Liver (tissue), 3 donors: ENCODE results near the gene ANKRD11.

Source experiments
- CTCF ChIP-seq: fragments of 150-350 bp; IDR thresholded peaks from 2 replicates; pipeline ENCODE4 v1.5.1; 2017; ENCODE audit warnings: improper control_type of control experiment, low read depth, low read length; ENCODE audit not compliant: missing input control
- FOXA2 ChIP-seq: IDR thresholded peaks from 2 replicates; pipeline ENCODE4 v1.6.1; 2016; ENCODE audit warnings: antibody characterized with exemption
- GABPA ChIP-seq, 2 donors: IDR thresholded peaks in 1 of 2; conservative IDR thresholded peaks in 1 of 2; 2 replicates each; pipeline ENCODE4 v1.6.1; 2016; ENCODE audit warnings: antibody characterized with exemption in 2 of 2, mild to moderate bottlenecking in 1 of 2, moderate library complexity in 1 of 2
- HNF4A ChIP-seq, 2 donors: conservative IDR thresholded peaks; 2 replicates each; pipeline ENCODE4 v1.6.1; 2016; ENCODE audit warnings: antibody characterized with exemption in 2 of 2, mild to moderate bottlenecking in 2 of 2
- JUND ChIP-seq, 2 donors: IDR thresholded peaks; 2 replicates each; pipeline ENCODE4 v1.6.1; 2016; ENCODE audit warnings: antibody characterized with exemption in 2 of 2
- RAD21 ChIP-seq, 2 donors: IDR thresholded peaks; 2 replicates each; pipeline ENCODE4 v1.6.1; 2016; ENCODE audit warnings: antibody characterized with exemption in 2 of 2, mild to moderate bottlenecking in 2 of 2
- SP1 ChIP-seq: IDR thresholded peaks from 2 replicates; pipeline ENCODE4 v1.6.1; 2018; ENCODE audit warnings: antibody characterized with exemption, mild to moderate bottlenecking
- TAF1 ChIP-seq: conservative IDR thresholded peaks from 2 replicates; pipeline ENCODE4 v1.6.1; 2016; ENCODE audit warnings: antibody characterized with exemption, mild to moderate bottlenecking
- YY1 ChIP-seq: IDR thresholded peaks from 2 replicates; pipeline ENCODE4 v1.6.1; 2016; ENCODE audit warnings: antibody characterized with exemption, mild to moderate bottlenecking
- TF ChIP-seq, protein P1 (sequence below): IDR thresholded peaks from 2 replicates; pipeline ENCODE4 v1.6.1; 2016; ENCODE audit warnings: antibody characterized with exemption, mild to moderate bottlenecking
- TF ChIP-seq, protein P2 (sequence below): IDR thresholded peaks from 2 replicates; pipeline ENCODE4 v1.6.1; 2016; ENCODE audit warnings: antibody characterized with exemption
- donor health status: healthy.
- donor health status: healthy.

DNA sequence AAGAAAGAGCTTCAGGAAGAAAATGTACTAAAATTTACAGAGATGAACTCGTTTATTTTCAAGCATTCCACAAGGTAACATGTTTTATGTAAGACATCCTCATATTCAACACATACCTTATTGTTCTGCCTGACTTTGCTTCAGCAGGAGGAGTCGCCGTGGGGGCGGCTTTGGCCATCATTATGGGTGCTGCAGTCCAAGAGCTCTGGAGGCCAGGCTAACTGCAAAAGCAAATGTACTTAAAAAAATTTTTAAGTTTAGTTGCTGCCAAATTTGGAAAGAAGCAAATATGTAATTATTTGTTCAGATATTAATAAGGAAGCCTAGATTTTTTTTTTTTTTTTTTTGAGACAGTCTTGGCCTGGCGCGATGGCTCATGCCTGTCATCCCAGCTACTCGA, 13.7 kb upstream of the ANKRD11 start:
- TF ChIP-seq CTCF (no peak), TAF1 (no peak), HNF4A (conservative IDR thresholded peaks at IDR 0.05) (no peak), SP1 (no peak), JUND (IDR thresholded peaks at IDR 0.05) (no peak), FOXA2 (no peak), GABPA (IDR thresholded peaks at IDR 0.05 in 1 of 2, conservative IDR thresholded peaks at IDR 0.05 in 1 of 2) (no peak), RAD21 (IDR thresholded peaks at IDR 0.05) (no peak), YY1 (no peak)
- TF ChIP-seq, protein P1, sequence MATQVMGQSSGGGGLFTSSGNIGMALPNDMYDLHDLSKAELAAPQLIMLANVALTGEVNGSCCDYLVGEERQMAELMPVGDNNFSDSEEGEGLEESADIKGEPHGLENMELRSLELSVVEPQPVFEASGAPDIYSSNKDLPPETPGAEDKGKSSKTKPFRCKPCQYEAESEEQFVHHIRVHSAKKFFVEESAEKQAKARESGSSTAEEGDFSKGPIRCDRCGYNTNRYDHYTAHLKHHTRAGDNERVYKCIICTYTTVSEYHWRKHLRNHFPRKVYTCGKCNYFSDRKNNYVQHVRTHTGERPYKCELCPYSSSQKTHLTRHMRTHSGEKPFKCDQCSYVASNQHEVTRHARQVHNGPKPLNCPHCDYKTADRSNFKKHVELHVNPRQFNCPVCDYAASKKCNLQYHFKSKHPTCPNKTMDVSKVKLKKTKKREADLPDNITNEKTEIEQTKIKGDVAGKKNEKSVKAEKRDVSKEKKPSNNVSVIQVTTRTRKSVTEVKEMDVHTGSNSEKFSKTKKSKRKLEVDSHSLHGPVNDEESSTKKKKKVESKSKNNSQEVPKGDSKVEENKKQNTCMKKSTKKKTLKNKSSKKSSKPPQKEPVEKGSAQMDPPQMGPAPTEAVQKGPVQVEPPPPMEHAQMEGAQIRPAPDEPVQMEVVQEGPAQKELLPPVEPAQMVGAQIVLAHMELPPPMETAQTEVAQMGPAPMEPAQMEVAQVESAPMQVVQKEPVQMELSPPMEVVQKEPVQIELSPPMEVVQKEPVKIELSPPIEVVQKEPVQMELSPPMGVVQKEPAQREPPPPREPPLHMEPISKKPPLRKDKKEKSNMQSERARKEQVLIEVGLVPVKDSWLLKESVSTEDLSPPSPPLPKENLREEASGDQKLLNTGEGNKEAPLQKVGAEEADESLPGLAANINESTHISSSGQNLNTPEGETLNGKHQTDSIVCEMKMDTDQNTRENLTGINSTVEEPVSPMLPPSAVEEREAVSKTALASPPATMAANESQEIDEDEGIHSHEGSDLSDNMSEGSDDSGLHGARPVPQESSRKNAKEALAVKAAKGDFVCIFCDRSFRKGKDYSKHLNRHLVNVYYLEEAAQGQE, result no peak
- TF ChIP-seq, protein P2, sequence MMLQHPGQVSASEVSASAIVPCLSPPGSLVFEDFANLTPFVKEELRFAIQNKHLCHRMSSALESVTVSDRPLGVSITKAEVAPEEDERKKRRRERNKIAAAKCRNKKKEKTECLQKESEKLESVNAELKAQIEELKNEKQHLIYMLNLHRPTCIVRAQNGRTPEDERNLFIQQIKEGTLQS, result no peak
